Measurements from ENCODE around the gene UNC5C. TPM values are rescaled to one million over a fixed set of nuclear protein-coding genes. Genes with fewer than 3 reads are reported as not detected.

The UNC5C gene
- total and polyA plus RNA-seq, 8 donors: 0.13 to 14.3 (median 2.0) TPM

DNA sequence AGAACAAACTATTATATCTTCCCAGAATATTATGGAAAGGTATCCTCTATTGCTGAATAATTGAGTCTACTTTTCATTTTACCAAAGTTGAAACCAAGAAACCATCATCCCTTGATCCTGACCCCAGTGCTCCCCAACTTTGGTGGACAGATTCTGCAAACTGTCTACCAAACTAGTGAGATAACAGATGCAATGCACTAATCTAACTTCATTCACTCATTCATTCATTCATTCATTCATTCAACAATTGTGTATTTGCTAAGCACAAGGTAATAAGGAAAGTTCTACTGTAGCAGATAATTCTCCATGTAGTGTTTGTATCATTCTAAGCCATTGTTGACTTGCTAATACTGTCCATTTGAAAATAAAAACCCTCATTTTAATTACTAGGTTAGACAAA lies 150.6 kb downstream of the UNC5C start:
- H3K4me3 ChIP-seq: no peak overlapping the region
- no peaks in the 10 kb centered on the region for H3K27me3 ChIP-seq
- no peak for DNase-seq
- H3K9me3 ChIP-seq: no peaks in the 10 kb centered on the region
- no peaks in the 10 kb centered on the region for H3K4me1 ChIP-seq
- no peak overlapping the region for H3K27ac ChIP-seq
- intact Hi-C loops (cut with DNase I; ENCODE audit: low total_unique reads): no loop called here
- TF ChIP-seq POLR2AphosphoS5 (IDR thresholded peaks at IDR 0.05) (no peak), EP300 (IDR thresholded peaks at IDR 0.05) (no peak), POLR2A (IDR thresholded peaks at IDR 0.05) (no peak)
- TF ChIP-seq, protein P1, sequence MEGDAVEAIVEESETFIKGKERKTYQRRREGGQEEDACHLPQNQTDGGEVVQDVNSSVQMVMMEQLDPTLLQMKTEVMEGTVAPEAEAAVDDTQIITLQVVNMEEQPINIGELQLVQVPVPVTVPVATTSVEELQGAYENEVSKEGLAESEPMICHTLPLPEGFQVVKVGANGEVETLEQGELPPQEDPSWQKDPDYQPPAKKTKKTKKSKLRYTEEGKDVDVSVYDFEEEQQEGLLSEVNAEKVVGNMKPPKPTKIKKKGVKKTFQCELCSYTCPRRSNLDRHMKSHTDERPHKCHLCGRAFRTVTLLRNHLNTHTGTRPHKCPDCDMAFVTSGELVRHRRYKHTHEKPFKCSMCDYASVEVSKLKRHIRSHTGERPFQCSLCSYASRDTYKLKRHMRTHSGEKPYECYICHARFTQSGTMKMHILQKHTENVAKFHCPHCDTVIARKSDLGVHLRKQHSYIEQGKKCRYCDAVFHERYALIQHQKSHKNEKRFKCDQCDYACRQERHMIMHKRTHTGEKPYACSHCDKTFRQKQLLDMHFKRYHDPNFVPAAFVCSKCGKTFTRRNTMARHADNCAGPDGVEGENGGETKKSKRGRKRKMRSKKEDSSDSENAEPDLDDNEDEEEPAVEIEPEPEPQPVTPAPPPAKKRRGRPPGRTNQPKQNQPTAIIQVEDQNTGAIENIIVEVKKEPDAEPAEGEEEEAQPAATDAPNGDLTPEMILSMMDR (IDR thresholded peaks at IDR 0.05): no peak
- no peaks in the 10 kb centered on the region for H3K36me3 ChIP-seq

DNA sequence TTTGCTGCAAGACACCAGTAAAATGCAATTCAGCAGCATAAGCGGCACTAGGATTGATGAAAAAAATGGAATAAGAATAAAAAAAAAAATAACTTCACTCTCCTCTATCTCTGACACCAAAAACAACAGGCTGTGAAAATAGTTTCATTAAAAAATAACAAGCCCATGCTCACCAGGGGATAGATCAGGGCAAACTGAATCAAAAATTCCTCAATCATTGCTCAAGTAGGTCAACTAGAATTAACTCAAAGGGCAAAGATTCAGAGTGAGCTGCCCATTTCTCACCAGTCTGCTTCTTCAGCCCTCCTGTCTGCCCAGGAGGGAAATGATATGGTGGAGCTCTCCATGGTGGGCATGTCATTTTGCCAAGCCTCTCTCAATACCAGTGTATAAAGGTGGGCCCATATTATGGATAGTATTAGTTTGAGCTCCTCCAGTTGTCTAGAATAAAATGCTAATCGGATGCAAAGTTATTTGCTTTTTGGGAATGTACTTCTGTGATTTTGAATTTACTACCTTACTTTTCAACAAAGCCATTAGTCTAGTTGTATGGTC lies 153.9 kb downstream of the UNC5C start:
- intact Hi-C loops (cut with DNase I; ENCODE audit: low total_unique reads): no loop called here
- WGBS, 5 donors: 87 to 97% (median 93%) methylated on average over 2 of the region's 2 CpGs

GRCh38 chr4:95393821-95394220 lies 155.0 kb downstream of the UNC5C start:
- Histone ChIP-seq H3K4me1 (no peaks in the 10 kb centered on the region), H3K27me3 (no peaks in the 10 kb centered on the region), H3K36me3 (no peaks in the 10 kb centered on the region), H3K9me3 (no peaks in the 10 kb centered on the region), H3K4me3 (no peak overlapping the region), H3K27ac (no peak overlapping the region)
- intact Hi-C loops (cut with DNase I; ENCODE audit: low total_unique reads): no loop called here
- TF ChIP-seq POLR2A (IDR thresholded peaks at IDR 0.05): no peak
- no peak for DNase-seq
- WGBS, 5 donors: 29 to 40% (median 33%) methylated on average over 1 of the region's 1 CpG

More for the DNA sequence above, 153.9 kb downstream of the UNC5C start:
- DNase-seq: no peak
- Histone ChIP-seq H3K9me3 (no peaks in the 10 kb centered on the region), H3K4me1 (no peaks in the 10 kb centered on the region), H3K27ac (no peak overlapping the region), H3K4me3 (no peak overlapping the region), H3K36me3 (no peaks in the 10 kb centered on the region), H3K27me3 (no peaks in the 10 kb centered on the region)
- TF ChIP-seq, protein P1 (IDR thresholded peaks at IDR 0.05): no peak
- TF ChIP-seq POLR2A (IDR thresholded peaks at IDR 0.05) (no peak), POLR2AphosphoS5 (IDR thresholded peaks at IDR 0.05) (no peak), EP300 (IDR thresholded peaks at IDR 0.05) (no peak)

DNA sequence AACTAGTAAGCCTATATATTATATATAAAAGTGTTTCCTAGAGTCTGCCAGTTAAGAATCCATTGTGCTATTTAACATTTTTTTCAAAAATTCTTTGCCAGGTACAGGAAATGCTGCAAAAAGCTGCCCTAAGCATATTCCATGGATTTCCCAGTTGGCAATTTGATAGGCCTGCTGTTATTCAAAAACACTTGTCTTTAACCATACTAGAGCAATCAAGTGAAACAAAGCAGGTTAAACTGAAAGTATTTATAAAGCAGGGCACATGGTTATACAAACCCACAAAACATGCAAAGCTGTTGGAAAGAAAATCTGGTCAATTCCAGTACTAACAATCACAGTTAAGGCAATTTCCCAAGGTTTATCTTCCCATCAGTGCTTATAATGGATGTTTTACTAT lies 159.9 kb downstream of the UNC5C start:
- Histone ChIP-seq H3K27me3 (no peaks in the 10 kb centered on the region), H3K27ac (no peak overlapping the region), H3K9me3 (no peaks in the 10 kb centered on the region), H3K4me1 (no peaks in the 10 kb centered on the region), H3K4me3 (no peak overlapping the region), H3K36me3 (no peaks in the 10 kb centered on the region)
- TF ChIP-seq EP300 (IDR thresholded peaks at IDR 0.05) (no peak), POLR2A (IDR thresholded peaks at IDR 0.05) (no peak), POLR2AphosphoS5 (IDR thresholded peaks at IDR 0.05) (no peak)
- TF ChIP-seq, protein P1 (IDR thresholded peaks at IDR 0.05): no peak
- DNase-seq: no peak
- intact Hi-C loops (cut with DNase I; ENCODE audit: low total_unique reads): no loop called here

GRCh38 chr4:95387719-95388118 lies 161.1 kb downstream of the UNC5C start:
- no peaks in the 10 kb centered on the region for H3K36me3 ChIP-seq
- 63 to 96% (median 92%) methylated on average over 1 of the region's 1 CpG for WGBS, 5 donors
- TF ChIP-seq EP300 (IDR thresholded peaks at IDR 0.05): no peak
- no peak for TF ChIP-seq POLR2A (IDR thresholded peaks at IDR 0.05)
- TF ChIP-seq POLR2AphosphoS5 (IDR thresholded peaks at IDR 0.05): no peak
- TF ChIP-seq, protein P1 (IDR thresholded peaks at IDR 0.05): no peak
- H3K9me3 ChIP-seq: no peaks in the 10 kb centered on the region
- H3K4me3 ChIP-seq: no peak overlapping the region
- no peak for DNase-seq
- H3K27me3 ChIP-seq: no peaks in the 10 kb centered on the region
- intact Hi-C loops (cut with DNase I; ENCODE audit: low total_unique reads): no loop called here
- H3K4me1 ChIP-seq: no peaks in the 10 kb centered on the region
- no peak overlapping the region for H3K27ac ChIP-seq
